ENCODE results near the gene WDFY2. TPM values are rescaled to one million over a fixed set of nuclear protein-coding genes. Genes with fewer than 3 reads are reported as not detected.

Gene WDFY2
- total RNA-seq, 1 donor from 2014 or later, result 4.9 TPM

DNA sequence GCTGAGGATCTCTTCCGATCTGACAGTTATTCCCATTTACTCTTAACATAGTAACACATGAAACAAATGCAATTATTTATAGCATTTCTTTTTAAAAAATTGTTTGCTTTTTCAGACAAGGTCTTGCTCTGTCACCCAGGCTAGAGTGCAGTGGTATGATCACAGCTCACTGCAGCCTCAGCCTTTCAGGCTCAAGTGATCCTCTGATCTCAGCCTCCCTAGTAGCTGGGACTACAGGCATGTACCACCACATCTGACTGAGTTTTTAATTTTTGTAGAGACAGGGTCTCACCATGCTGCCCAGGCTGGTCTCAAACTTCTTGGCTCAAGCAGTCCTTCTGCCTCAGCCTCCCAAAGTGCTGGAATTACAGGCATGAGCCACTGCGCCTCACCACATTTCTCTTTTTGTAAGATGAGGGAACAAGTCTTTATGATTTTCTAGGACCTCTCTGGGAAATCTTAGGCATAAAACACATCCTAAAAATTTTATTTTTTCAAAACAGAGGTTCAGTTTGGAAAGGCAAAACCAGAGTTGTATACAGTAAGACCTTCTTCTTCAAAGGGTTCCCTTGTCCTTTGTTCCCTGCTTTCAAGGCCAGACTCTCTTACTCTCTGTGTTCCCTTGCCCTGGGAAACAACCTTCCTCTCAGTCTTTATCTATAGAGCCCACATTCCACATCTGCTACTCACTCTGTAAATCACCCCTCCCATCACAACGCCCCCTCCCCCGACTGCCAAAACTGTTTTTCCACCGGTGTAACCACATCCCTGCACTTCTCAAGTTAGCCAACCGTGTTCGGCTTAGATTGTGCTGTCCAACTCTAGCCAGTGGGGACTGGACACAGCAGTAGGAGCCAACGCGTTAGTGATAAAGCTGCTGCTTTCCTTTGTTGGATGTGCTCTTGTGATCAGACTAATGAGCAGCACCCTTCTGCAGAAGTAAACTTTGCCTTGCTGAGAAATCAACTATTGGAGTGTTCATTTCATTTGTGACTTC, 163.5 kb downstream of the WDFY2 start:
- intact Hi-C loops (cut with DNase I), result no loop called here
- no peak for DNase-seq (ENCODE audit: low spot score)

DNA sequence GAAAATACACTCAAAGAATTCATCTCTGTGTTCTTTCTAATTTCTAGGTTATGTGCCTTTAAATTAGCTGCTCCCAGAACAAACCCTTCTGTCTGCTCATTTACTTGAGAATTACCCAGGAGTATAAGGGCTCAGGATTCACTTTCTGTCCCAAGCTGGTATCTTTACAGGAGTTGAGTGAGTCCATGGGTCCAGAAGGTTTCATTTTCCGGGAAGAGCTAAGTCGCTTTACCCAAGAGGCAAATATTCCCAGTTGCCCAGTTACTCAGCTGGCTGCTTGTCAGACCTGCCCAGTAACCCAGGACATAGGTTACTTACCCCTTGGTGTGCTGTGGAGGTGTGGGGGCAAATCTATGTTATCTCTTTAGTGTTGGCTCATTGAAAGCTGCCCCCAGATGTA, 172.4 kb downstream of the WDFY2 start:
- no peak for DNase-seq (ENCODE audit: low spot score)
- intact Hi-C loops (cut with DNase I), result no loop called here

DNA sequence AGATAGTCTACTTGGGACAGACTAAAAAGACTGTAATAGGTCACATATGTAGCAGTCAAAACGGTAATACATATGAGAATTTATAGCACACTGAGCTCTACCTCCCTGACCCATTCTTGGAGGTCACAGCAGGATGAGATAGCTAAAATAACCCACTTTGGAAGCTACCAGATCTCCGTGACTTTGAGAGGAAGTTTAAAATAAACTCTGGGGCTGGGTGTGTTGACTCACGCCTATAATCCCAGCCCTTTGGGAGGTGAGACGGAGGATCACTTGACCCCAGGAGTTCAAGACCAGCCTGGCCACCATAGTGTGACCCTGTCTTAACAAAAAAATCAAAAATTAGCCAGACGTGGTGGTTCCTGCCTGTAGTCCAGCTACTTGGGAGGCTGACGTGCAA, 174.4 kb downstream of the WDFY2 start:
- intact Hi-C loops (cut with DNase I), result no loop called here
- no peak for DNase-seq (ENCODE audit: low spot score)

DNA sequence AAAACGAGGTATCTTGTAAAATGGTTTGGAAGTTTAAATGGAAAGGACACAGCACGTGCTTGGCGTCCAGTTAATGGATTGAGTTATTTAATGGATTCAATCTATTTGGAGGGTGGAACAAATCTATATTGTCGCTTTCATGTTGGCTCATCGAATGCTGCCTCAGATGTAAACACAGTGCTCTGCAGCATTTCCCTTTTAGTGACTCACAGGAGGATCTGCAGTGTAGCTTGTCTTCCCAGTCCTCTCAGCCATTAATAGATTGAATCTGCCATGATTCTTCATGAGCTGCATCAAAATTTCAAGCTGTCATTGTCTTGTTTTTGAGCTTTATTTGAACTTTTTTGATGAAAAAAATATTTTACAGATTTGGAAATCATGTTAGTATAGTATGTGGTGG, 175.0 kb downstream of the WDFY2 start:
- DNase-seq (ENCODE audit: low spot score), result no peak
- intact Hi-C loops (cut with DNase I), result no loop called here

DNA sequence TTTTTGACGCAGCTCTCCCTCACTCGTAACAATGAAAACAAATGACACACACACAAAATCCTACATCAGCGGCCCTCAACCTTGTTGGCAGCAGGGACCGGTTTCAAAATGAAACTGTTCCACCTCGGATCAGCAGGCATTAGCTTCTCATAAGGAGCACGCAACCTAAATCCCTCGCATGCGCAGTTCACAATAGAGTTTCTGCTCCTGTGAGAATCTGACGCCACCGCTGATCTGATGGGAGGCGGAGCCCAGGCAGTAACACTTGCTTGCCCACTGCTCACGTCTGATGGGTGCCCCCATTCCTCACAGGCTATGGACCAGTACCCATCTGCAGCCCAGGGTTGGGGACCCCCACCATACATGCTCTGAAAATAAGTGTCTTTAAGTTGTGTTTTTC, 176.3 kb downstream of the WDFY2 start:
- intact Hi-C loops (cut with DNase I), result loop anchor here (10.0 kb wide), 1 partner anchor 176 kb away; the partner anchor contains the start of gene WDFY2
- no peak for DNase-seq (ENCODE audit: low spot score)

DNA sequence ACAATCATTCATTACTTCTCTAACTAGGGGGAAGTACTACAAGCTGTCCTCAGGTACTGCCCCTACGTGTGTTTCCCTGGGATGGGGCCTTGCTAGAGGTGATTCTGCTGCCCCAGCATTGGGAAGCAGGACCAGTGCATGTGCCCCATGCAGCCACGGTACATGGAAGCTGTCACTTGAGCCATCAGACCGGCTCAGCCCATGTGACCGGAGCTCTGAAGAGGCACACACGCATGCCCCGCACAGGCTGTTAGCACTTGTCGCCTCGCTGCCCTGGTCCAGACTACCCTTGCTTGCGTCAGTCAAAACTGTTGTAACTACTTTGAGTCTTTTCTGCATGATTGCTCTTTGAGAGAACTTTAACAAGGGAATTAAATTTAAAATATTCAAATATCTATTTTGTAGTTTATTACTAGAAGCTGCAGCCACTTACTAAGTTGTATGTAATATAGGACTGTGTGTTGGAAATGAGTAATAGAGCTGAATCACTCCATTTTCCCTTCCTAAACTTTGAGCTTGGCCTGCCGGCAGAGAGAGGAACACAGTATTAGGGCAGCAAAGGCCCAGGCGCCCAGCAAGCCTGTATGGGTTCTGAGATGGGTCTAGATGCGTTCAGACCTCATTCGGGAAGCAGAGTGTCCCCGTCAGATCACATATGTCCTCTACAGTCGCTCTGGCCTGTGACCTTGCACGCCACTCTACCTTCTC, 177.5 kb downstream of the WDFY2 start:
- intact Hi-C loops (cut with DNase I), result loop anchor here (10.0 kb wide), 1 partner anchor 177 kb away; the partner anchor contains the start of gene WDFY2
- no peak for DNase-seq (ENCODE audit: low spot score)

DNA sequence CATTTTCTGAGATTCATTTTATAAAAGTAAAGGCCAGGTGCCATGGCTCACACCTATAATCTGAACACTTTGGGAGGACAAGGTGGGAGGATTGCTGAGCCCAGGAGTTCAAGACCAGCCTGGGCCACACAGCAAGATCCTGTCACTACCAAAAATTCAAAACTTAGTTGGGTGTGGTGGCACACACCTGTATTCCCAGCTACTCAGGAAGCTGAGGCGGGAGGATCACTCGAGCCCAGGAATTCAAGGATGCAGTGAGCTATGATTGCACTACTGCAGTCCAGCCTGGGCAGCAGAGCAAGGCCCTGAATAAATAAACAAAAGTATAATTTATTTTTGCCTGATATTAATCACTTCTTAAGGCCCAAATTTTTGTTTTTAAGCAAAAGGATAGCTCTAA, 179.2 kb downstream of the WDFY2 start:
- DNase-seq (ENCODE audit: low spot score), result no peak
- intact Hi-C loops (cut with DNase I), result loop anchor here (10.0 kb wide), 1 partner anchor 179 kb away; the partner anchor contains the start of gene WDFY2

DNA sequence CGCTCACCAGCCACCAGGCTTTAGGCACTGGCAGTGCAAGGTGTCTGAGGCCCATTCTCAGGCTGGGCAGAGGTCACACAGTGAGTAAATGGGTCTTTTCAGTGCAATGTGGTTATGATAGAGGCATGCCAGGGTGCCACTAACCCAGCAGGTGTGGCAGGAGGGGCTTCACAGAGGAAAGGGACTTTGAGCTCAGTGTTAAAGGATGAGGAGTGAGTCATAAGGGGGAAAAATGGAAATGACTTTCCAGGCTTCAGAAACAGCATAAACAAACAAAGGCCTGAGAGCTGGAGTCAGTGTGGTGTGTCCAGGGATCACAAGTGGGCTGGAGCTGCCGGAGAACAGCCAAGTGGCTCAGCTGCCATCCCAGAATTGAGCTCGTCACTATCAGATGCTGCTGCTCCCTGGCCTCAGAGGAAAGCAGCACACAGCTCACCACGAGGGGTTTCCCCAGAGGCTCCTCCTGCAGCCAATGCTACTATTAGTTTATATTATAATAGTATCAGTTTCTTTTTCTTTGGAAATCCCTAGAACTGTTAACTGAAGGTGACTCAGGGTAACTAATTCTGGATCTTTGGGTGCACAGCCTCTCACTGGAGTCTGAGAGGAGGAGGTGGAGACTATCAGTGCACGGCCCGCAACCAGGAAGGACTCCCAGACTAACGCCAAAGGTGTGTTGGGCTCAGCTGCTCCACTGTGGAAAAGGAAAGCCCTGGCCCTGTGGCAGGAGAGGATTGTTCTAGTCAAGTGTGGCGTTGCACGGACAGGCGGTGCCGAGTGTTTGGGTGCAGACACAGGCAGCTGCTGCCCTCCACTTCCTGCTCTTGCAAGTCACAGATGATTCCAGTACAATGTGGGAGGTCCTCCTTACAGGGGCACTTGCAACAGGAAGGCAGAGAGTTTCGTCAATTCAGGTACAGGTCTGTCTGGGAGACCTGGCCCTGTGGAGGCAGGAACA, 180.2 kb downstream of the WDFY2 start:
- intact Hi-C loops (cut with DNase I), result loop anchor here (5.0 to 10.0 kb wide), 2 partner anchors 38 to 180 kb away; partner anchors contain the start of genes DHRS12 and WDFY2
- DNase-seq (ENCODE audit: low spot score), result peak; percentile 84

DNA sequence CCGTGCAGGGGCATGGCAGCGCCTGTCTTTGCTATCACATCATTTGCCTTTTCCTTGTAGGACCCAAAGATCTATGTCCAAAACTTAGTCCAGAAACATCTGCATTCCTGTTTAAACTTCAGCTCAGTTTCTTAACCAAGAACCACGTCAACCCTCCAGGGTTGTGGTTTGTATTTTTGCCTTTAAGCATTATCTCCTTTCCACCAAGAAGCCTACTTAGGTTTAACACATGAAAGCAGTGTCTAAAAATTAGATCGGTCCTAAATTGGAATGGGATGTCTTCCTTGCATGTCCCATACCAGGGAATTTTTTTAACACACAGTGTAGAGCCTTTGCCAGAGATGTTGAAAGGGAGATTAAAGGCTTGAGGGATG, 180.9 kb downstream of the WDFY2 start:
- DNase-seq (ENCODE audit: low spot score), result no peak
- intact Hi-C loops (cut with DNase I), result loop anchor here (5.0 to 10.0 kb wide), 2 partner anchors 37 to 180 kb away; partner anchors contain the start of genes DHRS12 and WDFY2

DNA sequence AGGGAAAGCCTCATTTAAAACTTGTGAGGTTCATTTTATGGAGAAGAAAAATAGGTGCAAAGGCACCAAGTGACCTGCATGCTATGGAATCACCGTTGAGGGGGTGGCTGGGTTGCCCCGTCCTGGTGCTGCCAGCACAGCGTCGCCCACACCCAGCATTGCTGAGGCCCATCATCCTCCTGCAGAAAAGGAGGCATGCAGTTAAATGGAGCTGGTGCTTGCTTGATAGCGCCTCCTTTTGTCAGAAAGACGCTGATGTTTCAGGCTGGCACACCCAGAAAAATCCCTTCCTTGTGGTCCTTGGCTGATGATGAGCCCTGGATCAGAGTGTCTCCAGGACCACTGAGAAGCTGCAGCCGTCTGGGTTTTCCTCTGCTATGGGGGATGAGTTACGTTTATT, 182.8 kb downstream of the WDFY2 start:
- intact Hi-C loops (cut with DNase I), result loop anchor here (5.0 to 10.0 kb wide), 2 partner anchors 35 to 182 kb away; partner anchors contain the start of genes DHRS12 and WDFY2
- no peak for DNase-seq (ENCODE audit: low spot score)

DNA sequence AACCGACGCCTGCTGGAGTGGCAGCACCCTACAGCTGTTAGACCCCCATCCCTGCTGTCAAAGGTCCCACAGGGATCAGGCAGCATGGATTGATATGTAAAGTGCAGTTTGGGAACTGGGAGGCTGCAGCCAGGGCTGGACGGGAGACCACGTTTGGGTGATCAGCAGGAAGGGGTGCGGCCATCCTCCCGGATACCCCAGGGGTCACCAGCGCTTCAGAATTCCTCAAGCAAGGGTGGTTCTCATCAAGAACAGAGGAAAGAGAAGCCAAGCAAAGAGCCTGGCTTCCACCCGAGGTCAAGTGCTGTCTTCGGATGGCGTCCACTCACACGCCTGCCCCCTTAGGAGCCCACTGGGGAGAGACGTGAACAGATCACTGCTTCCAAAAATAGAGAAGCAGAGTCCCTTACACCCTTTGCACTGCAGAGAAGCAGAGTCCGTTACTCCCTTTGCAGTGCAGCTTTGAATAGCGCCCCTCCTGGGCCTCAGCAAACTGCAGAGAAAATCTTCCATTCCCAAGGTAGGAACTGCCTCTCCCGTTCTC, 184.2 kb downstream of the WDFY2 start:
- intact Hi-C loops (cut with DNase I), result loop anchor here (5.0 to 10.0 kb wide), 2 partner anchors 34 to 184 kb away; partner anchors contain the start of genes DHRS12 and WDFY2
- DNase-seq (ENCODE audit: low spot score), result no peak

DNA sequence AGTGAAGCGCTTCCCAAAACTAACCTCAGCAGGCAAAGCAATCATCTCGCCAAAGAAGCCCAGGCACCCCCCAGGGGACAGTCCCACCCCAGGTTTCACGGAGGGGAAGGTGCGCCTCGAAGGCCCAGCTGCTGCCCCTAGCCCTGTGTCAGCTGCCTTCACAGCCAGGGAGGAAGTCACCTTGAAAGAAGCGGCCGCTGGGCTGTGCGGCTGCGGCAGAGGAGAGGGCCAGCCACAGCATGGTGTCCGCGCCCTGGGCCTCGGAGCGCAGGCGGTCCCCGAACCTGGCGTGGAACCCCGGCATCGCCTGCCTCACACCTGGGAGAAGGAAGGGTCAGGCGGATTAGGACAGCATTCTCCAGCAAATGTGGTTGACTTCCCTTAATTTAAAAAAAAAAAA, 184.7 kb downstream of the WDFY2 start:
- no peak for DNase-seq (ENCODE audit: low spot score)
- intact Hi-C loops (cut with DNase I), result loop anchor here (5.0 to 10.0 kb wide), 2 partner anchors 33 to 184 kb away; partner anchors contain the start of genes DHRS12 and WDFY2

DNA sequence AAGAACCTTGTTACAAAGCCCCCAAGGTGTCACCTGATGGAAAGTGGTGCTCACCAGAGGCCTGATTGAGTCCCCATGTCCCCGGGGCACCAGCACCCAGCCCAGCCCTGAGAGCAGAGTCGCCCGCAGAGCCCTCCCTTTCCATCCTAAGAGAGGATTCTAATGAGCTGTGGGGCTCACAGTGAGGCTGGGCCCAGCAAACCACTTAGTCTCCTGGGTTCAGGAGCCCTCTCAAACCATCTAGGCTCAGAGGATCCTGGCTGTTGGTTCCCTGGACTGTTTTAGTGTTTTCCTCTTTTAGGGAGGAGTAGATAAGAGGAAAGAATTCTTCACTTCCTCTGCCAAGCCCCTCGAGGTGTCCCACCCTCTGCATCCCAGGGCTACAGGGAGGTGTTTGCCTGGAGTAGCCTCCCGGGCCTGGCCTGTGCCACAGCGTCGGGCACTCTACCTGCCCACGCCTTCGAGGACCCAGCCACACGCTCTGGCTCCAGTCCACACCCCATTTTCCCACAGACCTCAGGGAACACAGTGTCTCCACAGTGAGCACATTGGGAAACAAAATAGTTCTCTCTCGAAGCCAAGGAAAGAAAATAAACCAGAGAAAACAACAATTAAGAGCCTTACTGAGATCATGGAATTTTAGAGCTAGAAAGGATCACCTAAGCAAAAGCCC, 185.3 kb downstream of the WDFY2 start:
- DNase-seq (ENCODE audit: low spot score), result no peak
- intact Hi-C loops (cut with DNase I), result loop anchor here (5.0 to 10.0 kb wide), 2 partner anchors 33 to 185 kb away; partner anchors contain the start of genes DHRS12 and WDFY2

DNA sequence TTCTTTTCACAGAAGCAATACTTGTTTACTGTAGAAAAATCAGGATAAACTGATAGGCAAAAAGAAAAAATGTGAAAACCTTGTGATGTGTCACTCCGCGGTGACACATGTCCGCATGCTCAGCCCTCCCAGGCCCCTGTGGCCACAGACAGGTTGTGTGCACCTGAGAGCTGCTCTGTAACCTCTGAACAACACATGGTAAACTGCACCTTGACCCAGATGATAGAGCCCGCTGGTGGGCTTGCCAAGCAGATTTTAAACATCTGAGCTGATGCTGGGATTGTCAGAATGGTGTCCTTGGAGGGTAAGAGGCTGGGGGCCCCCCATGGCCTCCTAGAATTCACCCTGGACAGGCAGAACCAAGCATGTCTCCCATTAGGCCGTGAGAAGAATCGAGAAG, 185.9 kb downstream of the WDFY2 start:
- no peak for DNase-seq (ENCODE audit: low spot score)

DNA sequence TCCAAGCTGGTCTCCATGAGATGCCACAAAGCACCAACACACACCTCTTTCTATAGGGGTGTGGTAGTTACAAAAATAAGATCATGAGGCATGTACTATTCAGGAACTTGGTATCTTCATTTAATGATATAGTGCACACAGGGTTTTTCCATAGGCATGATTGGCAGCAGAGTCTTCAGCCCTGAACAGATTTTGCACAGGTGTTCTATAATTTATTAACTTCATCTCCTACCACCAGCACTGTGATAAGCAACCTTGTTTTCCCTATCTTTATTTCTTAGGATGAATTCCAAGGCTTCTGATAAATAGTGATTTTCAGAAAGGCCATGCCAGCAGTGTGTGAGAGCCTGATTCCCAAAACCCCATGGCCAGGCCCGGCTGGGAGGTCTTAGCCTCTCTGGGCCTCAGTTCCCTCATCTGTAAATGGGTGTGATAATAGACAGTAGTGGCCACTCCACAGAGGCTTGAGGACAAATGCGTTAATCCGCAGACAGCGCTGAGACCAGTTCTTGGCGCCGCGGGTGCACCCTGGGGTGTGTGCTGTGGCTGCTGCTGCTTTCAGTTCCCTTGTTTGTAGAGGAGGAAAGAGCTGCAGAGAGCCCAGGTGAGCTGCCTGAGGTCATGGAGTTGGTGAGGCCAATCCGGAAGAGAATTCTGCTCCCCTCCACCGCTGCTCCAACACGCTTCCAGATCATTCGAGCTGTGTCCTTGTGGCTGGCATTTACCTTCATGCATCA, 186.6 kb downstream of the WDFY2 start:
- no peak for DNase-seq (ENCODE audit: low spot score)
- intact Hi-C loops (cut with DNase I), result no loop called here

More for the DNA sequence above, 185.9 kb downstream of the WDFY2 start:
- intact Hi-C loops (cut with DNase I), result no loop called here

DNA sequence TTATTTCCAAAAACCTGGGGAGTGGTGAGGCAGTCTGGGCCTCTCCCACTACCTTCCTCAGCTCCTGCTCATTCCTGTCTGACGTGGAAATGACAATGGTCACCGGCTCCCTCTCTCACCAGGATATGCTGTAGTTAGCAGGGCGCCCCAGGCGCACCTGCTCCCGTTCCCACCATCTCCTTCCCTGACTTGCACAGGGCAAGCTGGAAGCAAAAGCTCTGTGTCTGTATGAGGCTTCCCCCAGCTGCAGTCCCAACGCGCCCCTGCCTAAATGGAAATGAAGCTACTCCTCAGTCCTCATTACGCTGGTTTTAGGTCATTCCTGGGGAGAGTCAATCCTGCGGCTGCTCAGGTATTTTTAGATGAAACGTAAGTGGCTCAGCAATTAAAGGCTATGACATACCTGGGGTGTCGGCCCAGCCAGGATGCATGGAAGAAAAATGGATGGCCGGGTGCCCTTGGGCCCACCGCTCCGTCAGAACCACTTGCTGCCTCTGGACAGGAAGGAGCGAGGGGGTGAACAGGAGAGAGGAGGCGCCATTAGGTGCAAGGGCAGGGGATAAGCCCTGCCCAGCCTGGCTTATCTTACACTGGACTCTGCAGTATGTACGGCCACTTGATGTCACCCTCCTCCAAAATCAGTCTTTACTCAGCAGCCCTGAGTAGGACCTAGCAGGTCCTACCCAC, 187.3 kb downstream of the WDFY2 start:
- intact Hi-C loops (cut with DNase I), result no loop called here
- no peak for DNase-seq (ENCODE audit: low spot score)

DNA sequence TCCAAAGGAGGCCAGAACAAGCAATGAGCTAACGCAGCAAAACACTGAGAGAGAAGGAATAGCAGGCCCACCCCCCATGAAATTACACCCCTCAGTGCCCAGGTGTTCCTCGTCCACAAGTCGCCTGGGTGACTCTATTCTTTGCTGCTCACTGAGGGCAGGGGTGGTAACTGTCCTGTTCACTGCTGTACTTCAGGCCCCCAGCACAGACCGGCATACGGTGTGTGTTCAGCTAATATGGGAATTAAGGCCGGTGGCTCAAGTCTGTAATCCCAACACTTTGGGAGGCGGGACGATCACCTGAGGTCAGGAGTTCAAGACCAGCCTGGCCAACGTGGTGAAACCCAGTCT, 187.8 kb downstream of the WDFY2 start:
- intact Hi-C loops (cut with DNase I), result no loop called here
- DNase-seq (ENCODE audit: low spot score), result no peak
